GM12875 (cell line): ENCODE measurements around the gene SLC12A7.

ENCODE experiments used
- H3K4me3 ChIP-seq: one replicate; pipeline ENCODE4 v1.5.1; 2011; ENCODE audit warnings: low read depth, low read length, control low read depth
- CTCF ChIP-seq: IDR thresholded peaks from 2 replicates; pipeline ENCODE4 v1.5.1; 2011; ENCODE audit warnings: low read depth, mild to moderate bottlenecking, control low read depth, inconsistent platforms, low read length, moderate library complexity, borderline replicate concordance; ENCODE audit not compliant: insufficient read depth

The SLC12A7 gene

DNA sequence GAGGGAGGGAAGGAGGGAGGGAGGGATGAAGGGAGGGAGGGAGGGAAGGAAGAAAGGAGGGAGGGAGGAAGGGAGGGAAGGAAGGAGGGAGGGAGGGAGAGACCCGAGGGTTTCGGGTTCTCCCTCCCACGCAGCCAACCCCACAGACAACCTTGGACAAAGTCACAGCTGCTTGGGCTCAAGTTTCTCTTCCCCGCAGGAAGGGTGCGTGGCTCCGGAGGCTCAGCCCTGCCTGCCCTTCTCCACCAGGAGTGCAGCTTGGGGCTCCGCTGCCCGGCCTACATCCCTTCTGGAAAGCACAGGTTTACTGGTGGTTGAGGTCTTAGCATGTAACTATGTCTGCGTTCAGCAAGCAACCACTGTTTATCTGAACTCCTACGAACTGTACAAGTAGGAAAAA, 15.0 kb downstream of the SLC12A7 start:
- TF ChIP-seq CTCF = no peak
- no peak overlapping the region for H3K4me3 ChIP-seq

- TF ChIP-seq CTCF = no peak
Measured at GRCh38 chr5:1095990-1096363, 15.9 kb downstream of the SLC12A7 start.

GRCh38 chr5:1095302-1095989, 16.4 kb downstream of the SLC12A7 start:
- TF ChIP-seq CTCF = no peak
- no peak overlapping the region for H3K4me3 ChIP-seq

More at GRCh38 chr5:1095990-1096363, 15.9 kb downstream of the SLC12A7 start:
- H3K4me3 ChIP-seq = no peak overlapping the region

- no peak for TF ChIP-seq CTCF
- no peak overlapping the region for H3K4me3 ChIP-seq
Measured at GRCh38 chr5:1094670-1095190, 17.1 kb downstream of the SLC12A7 start.

GRCh38 chr5:1093361-1093760, 18.5 kb downstream of the SLC12A7 start:
- H3K4me3 ChIP-seq = no peak overlapping the region
- TF ChIP-seq CTCF = no peak

GRCh38 chr5:1092122-1092521, 19.7 kb downstream of the SLC12A7 start:
- TF ChIP-seq CTCF = no peak
- H3K4me3 ChIP-seq = no peak overlapping the region

DNA sequence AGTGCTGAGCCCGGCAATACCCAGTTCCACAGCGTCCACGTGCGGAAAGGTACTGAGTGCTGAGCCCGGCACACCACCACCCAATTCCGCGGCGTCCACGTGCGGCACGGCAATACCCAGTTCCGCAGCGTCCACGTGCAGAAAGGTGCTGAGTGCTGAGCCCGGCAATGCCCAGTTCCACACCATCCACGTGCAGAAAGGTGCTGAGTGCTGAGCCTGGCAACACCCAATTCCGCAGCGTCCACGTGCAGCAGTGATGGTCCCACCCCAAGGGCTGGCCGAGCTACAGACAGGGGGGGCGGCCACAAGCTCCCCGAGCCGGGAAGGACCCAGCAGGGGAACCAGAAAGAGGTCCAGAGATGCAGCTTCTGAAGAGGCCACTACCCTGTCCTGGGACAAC, 20.2 kb downstream of the SLC12A7 start:
- H3K4me3 ChIP-seq = no peak overlapping the region
- TF ChIP-seq CTCF = no peak
